HG03520 (cell line): ENCODE results near the gene ALDH8A1.

Experiments used
- ATAC-seq: cut with Tn5 transposase; IDR thresholded peaks from one replicate; pipeline ENCODE4 v1.9.1; 2021; ENCODE audit warnings: mild to moderate bottlenecking, moderate library complexity; ENCODE audit not compliant: unreplicated experiment

The ALDH8A1 gene

GRCh38 chr6:134954272-134955000, 4.5 kb upstream of the ALDH8A1 start:
- ATAC-seq: no peak

- ATAC-seq: no peak
These were observed 1.8 kb upstream of the ALDH8A1 start for GRCh38 chr6:134951494-134952263.

GRCh38 chr6:134950482-134950881, 581 bp upstream of the ALDH8A1 start:
- no peak for ATAC-seq

- ATAC-seq: no peak
These were observed 1.2 kb downstream of the ALDH8A1 start for GRCh38 chr6:134948691-134949090.

- no peak for ATAC-seq
These were observed 1.8 kb downstream of the ALDH8A1 start for GRCh38 chr6:134948142-134948541.

GRCh38 chr6:134945045-134945444, 4.9 kb downstream of the ALDH8A1 start:
- ATAC-seq: no peak

GRCh38 chr6:134943522-134944111, 6.3 kb downstream of the ALDH8A1 start:
- no peak for ATAC-seq

- ATAC-seq: no peak
These were observed 11.0 kb downstream of the ALDH8A1 start for GRCh38 chr6:134938896-134939295.

- ATAC-seq: no peak
These were observed 12.5 kb downstream of the ALDH8A1 start for GRCh38 chr6:134937426-134937825.

- ATAC-seq: no peak
These were observed 13.0 kb downstream of the ALDH8A1 start for GRCh38 chr6:134936931-134937330.

GRCh38 chr6:134936476-134936875, 13.4 kb downstream of the ALDH8A1 start:
- ATAC-seq: no peak

GRCh38 chr6:134934793-134935485, 15.0 kb downstream of the ALDH8A1 start:
- no peak for ATAC-seq

GRCh38 chr6:134932535-134933470, 17.1 kb downstream of the ALDH8A1 start:
- ATAC-seq: no peak

GRCh38 chr6:134932098-134932497, 17.8 kb downstream of the ALDH8A1 start:
- ATAC-seq: no peak

- ATAC-seq: no peak
These were observed 19.4 kb downstream of the ALDH8A1 start for GRCh38 chr6:134930463-134930862.

GRCh38 chr6:134928151-134928900, 21.6 kb downstream of the ALDH8A1 start:
- no peak for ATAC-seq

- no peak for ATAC-seq
These were observed 24.1 kb downstream of the ALDH8A1 start for GRCh38 chr6:134925800-134926199.

GRCh38 chr6:134921721-134922261, 28.1 kb downstream of the ALDH8A1 start:
- ATAC-seq: no peak

GRCh38 chr6:134921276-134921675, 28.6 kb downstream of the ALDH8A1 start:
- ATAC-seq: no peak
